Stimulated activated naive B cell treated with anti-CD40 and anti-IgM and Interleukin-4, amounts not matched to agents 10 μg/mL and 1 μg/mL and 100 μg/mL, for 72 hours (primary cell): ENCODE data around the gene EFNA4.

Source experiments
- ATAC-seq, 2 donors: fragments of 150-1000 bp; cut with Tn5 transposase; replicated peaks; 2 replicates each; pipeline ENCODE4 v1.10.0; 2021; ENCODE audit warnings: moderate library complexity in 1 of 2
- DNase-seq: peaks from one replicate; pipeline ENCODE4 v3.0.0; 2021
- H3K27ac Mint-ChIP-seq: one replicate; pipeline ENCODE4 v1.8.0; 2022; ENCODE audit warnings: mild to moderate bottlenecking, mixed read lengths
- H3K27me3 Mint-ChIP-seq, 2 donors: one replicate each; pipeline ENCODE4 v1.8.0; 2022; ENCODE audit warnings: mixed read lengths in 2 of 2
- H3K36me3 Mint-ChIP-seq, 2 donors: one replicate each; pipeline ENCODE4 v1.8.0; 2022; ENCODE audit warnings: mixed read lengths in 2 of 2, mild to moderate bottlenecking in 1 of 2
- H3K4me1 Mint-ChIP-seq, 2 donors: one replicate each; pipeline ENCODE4 v1.8.0; 2022; ENCODE audit warnings: mixed read lengths in 2 of 2, mild to moderate bottlenecking in 1 of 2
- H3K4me3 Mint-ChIP-seq, 2 donors: one replicate each; pipeline ENCODE4 v1.8.0; 2022; ENCODE audit warnings: mild to moderate bottlenecking in 2 of 2, mixed read lengths in 2 of 2, moderate library complexity in 1 of 2
- H3K9me3 Mint-ChIP-seq, 2 donors: one replicate each; pipeline ENCODE4 v1.8.0; 2022; ENCODE audit warnings: mixed read lengths in 2 of 2, mild to moderate bottlenecking in 1 of 2

EFNA4 gene, protein sequence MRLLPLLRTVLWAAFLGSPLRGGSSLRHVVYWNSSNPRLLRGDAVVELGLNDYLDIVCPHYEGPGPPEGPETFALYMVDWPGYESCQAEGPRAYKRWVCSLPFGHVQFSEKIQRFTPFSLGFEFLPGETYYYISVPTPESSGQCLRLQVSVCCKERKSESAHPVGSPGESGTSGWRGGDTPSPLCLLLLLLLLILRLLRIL

GRCh38 chr1:155063550-155064110 lies at the start of gene EFNA4:
Gene EFNA4 (plus strand): TSS chr1:155063740. CDS start chr1:155063824, 84 bp downstream.
- H3K27ac Mint-ChIP-seq: peak within 1 kb of the TSS; percentile 70
- H3K36me3 Mint-ChIP-seq: peaks cover 18 to 30% of the 10 kb centered on the region in 2 donors
- peak; percentile 88 for ATAC-seq
- H3K4me1 Mint-ChIP-seq: peaks cover 31 to 52% of the 10 kb centered on the region in 2 donors
- H3K4me3 Mint-ChIP-seq: peak within 1 kb of the TSS; percentile 85 to 88
- peak; percentile 75 for DNase-seq
- no peaks in the 10 kb centered on the region for H3K9me3 Mint-ChIP-seq
- peaks cover 0 to 4% of the 10 kb centered on the region in 2 donors for H3K27me3 Mint-ChIP-seq

DNA sequence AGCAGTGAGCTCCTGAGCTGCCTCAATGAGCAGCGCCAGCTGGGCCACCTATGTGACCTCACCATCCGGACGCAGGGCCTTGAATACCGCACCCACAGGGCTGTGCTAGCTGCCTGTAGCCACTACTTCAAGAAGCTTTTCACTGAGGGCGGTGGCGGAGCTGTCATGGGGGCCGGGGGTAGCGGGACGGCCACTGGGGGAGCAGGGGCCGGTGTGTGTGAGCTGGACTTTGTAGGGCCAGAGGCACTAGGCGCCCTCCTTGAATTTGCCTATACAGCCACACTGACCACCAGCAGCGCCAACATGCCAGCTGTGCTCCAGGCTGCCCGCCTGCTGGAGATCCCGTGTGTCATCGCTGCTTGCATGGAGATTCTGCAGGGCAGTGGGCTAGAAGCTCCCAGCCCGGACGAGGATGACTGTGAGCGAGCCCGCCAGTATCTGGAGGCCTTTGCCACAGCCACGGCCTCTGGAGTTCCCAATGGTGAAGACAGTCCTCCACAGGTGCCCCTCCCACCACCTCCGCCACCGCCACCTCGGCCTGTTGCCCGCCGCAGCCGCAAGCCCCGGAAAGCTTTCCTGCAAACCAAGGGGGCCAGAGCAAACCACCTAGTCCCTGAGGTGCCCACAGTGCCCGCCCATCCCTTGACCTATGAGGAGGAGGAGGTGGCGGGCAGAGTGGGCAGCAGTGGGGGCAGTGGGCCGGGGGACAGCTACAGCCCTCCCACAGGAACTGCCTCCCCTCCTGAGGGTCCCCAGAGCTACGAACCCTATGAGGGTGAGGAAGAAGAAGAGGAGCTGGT lies 48.6 kb upstream of the EFNA4 start:
- Mint-ChIP-seq H3K36me3 (peaks cover 10 to 34% of the 10 kb centered on the region in 2 donors), H3K4me3 (no peak overlapping the region), H3K27me3 (no peaks in the 10 kb centered on the region), H3K9me3 (no peaks in the 10 kb centered on the region), H3K4me1 (peaks cover 58 to 93% of the 10 kb centered on the region in 2 donors), H3K27ac (no peak overlapping the region)
- no peak for DNase-seq
- no peak for ATAC-seq

GRCh38 chr1:155015527-155016230 lies 47.9 kb upstream of the EFNA4 start:
- ATAC-seq: no peak
- no peak for DNase-seq
- no peaks in the 10 kb centered on the region for H3K9me3 Mint-ChIP-seq
- no peaks in the 10 kb centered on the region for H3K27me3 Mint-ChIP-seq
- peak overlapping the region in 1 of 2 donors; percentile 5 for H3K4me3 Mint-ChIP-seq
- peaks cover 13 to 33% of the 10 kb centered on the region in 2 donors for H3K36me3 Mint-ChIP-seq
- peak overlapping the region; percentile 92 for H3K27ac Mint-ChIP-seq
- H3K4me1 Mint-ChIP-seq: peaks cover 54 to 93% of the 10 kb centered on the region in 2 donors

GRCh38 chr1:155016231-155016831 lies 47.2 kb upstream of the EFNA4 start:
- H3K4me1 Mint-ChIP-seq: peaks cover 50 to 93% of the 10 kb centered on the region in 2 donors
- H3K4me3 Mint-ChIP-seq: peak overlapping the region in 1 of 2 donors; percentile 17
- peak overlapping the region; percentile 96 for H3K27ac Mint-ChIP-seq
- H3K27me3 Mint-ChIP-seq: no peaks in the 10 kb centered on the region
- ATAC-seq (peak; percentile 46 to 50), DNase-seq (peak; percentile 40)
- peaks cover 13 to 29% of the 10 kb centered on the region in 2 donors for H3K36me3 Mint-ChIP-seq
- H3K9me3 Mint-ChIP-seq: no peaks in the 10 kb centered on the region

- ATAC-seq: peak; percentile 78 to 81
- Mint-ChIP-seq H3K4me3 (peak overlapping the region; percentile 78 to 85), H3K27me3 (no peaks in the 10 kb centered on the region), H3K4me1 (peaks cover 46 to 89% of the 10 kb centered on the region in 2 donors), H3K27ac (peak overlapping the region; percentile 96), H3K36me3 (peaks cover 16 to 29% of the 10 kb centered on the region in 2 donors), H3K9me3 (no peaks in the 10 kb centered on the region)
- peak; percentile 82 for DNase-seq
These were observed 46.2 kb upstream of the EFNA4 start for GRCh38 chr1:155017041-155017945.

- no peak for DNase-seq
- H3K4me1 Mint-ChIP-seq: peaks cover 41 to 83% of the 10 kb centered on the region in 2 donors
- no peaks in the 10 kb centered on the region for H3K9me3 Mint-ChIP-seq
- peak; percentile 19 to 26 for ATAC-seq
- H3K36me3 Mint-ChIP-seq: peaks cover 16 to 27% of the 10 kb centered on the region in 2 donors
- H3K4me3 Mint-ChIP-seq: peak overlapping the region; percentile 78 to 85
- peak overlapping the region; percentile 82 for H3K27ac Mint-ChIP-seq
- no peaks in the 10 kb centered on the region for H3K27me3 Mint-ChIP-seq
These were observed 45.6 kb upstream of the EFNA4 start for GRCh38 chr1:155017946-155018316.

GRCh38 chr1:155018617-155019348 lies 44.8 kb upstream of the EFNA4 start:
- peaks cover 16 to 22% of the 10 kb centered on the region in 2 donors for H3K36me3 Mint-ChIP-seq
- H3K27ac Mint-ChIP-seq: peak overlapping the region; percentile 82
- no peak for DNase-seq
- no peak for ATAC-seq
- no peaks in the 10 kb centered on the region for H3K27me3 Mint-ChIP-seq
- H3K4me1 Mint-ChIP-seq: peaks cover 33 to 74% of the 10 kb centered on the region in 2 donors
- no peaks in the 10 kb centered on the region for H3K9me3 Mint-ChIP-seq
- peak overlapping the region in 1 of 2 donors; percentile 85 for H3K4me3 Mint-ChIP-seq

- DNase-seq (no peak), ATAC-seq (no peak)
- Mint-ChIP-seq H3K9me3 (no peaks in the 10 kb centered on the region), H3K27me3 (no peaks in the 10 kb centered on the region), H3K27ac (peak overlapping the region; percentile 82), H3K4me3 (peak overlapping the region; percentile 2 to 39), H3K4me1 (peaks cover 32 to 66% of the 10 kb centered on the region in 2 donors), H3K36me3 (peaks cover 16 to 22% of the 10 kb centered on the region in 2 donors)
These were observed 43.9 kb upstream of the EFNA4 start for GRCh38 chr1:155019377-155020245.

GRCh38 chr1:155022136-155022926 lies 41.2 kb upstream of the EFNA4 start:
- H3K27ac Mint-ChIP-seq: no peak overlapping the region
- H3K4me3 Mint-ChIP-seq: no peak overlapping the region
- no peaks in the 10 kb centered on the region for H3K27me3 Mint-ChIP-seq
- H3K4me1 Mint-ChIP-seq: peaks cover 14 to 43% of the 10 kb centered on the region in 2 donors
- ATAC-seq (no peak), DNase-seq (no peak)
- peaks cover 8 to 11% of the 10 kb centered on the region in 2 donors for H3K36me3 Mint-ChIP-seq
- no peaks in the 10 kb centered on the region for H3K9me3 Mint-ChIP-seq

- DNase-seq: no peak
- H3K27ac Mint-ChIP-seq: no peak overlapping the region
These were observed 40.7 kb upstream of the EFNA4 start for GRCh38 chr1:155022927-155023236.

GRCh38 chr1:155023627-155024026 lies 39.9 kb upstream of the EFNA4 start:
- peaks cover 11 to 31% of the 10 kb centered on the region in 2 donors for H3K4me1 Mint-ChIP-seq
- ATAC-seq (no peak), DNase-seq (no peak)
- no peaks in the 10 kb centered on the region for H3K27me3 Mint-ChIP-seq
- H3K36me3 Mint-ChIP-seq: peaks cover 8 to 11% of the 10 kb centered on the region in 2 donors
- no peak overlapping the region for H3K27ac Mint-ChIP-seq
- H3K4me3 Mint-ChIP-seq: no peak overlapping the region
- no peaks in the 10 kb centered on the region for H3K9me3 Mint-ChIP-seq

More at GRCh38 chr1:155022927-155023236, 40.7 kb upstream of the EFNA4 start:
- Mint-ChIP-seq H3K27me3 (no peaks in the 10 kb centered on the region), H3K36me3 (peaks cover 8 to 11% of the 10 kb centered on the region in 2 donors), H3K9me3 (no peaks in the 10 kb centered on the region), H3K4me1 (peaks cover 13 to 39% of the 10 kb centered on the region in 2 donors), H3K4me3 (no peak overlapping the region)
- no peak for ATAC-seq
